ENCODE measurements around the gene ENTREP1.

DNA sequence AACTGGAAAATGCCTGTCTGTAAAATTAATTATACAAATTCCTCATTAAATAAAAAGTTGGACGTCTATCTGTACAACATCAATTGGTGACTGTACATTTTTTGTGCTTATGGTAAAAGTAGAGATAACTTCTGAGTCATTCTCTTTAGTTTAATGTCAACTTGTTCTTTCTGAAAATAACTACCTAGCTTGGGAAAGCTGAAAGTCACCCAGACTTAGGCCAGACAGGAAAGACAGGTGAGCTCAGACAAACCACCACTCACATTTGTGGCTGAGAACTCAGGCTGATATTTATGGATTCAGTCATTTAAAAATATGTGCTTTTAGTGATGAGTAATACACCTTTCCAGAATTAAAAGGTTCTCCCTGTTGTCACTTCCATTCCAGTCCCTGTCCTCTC is 31.9 kb upstream of the ENTREP1 start:
- TF ChIP-seq ARNTL (CRISPR knock-in tag; IDR thresholded peaks at IDR 0.05; ENCODE audit: borderline replicate concordance, low read depth) (no peak), ZFP3 (CRISPR knock-in tag; IDR thresholded peaks at IDR 0.05) (no peak), ZNF565 (CRISPR knock-in tag; conservative IDR thresholded peaks at IDR 0.05; ENCODE audit: low read depth) (no peak), POU6F1 (CRISPR knock-in tag; IDR thresholded peaks at IDR 0.05; ENCODE audit: borderline replicate concordance, low read depth) (no peak)
- TF ChIP-seq, protein P1, sequence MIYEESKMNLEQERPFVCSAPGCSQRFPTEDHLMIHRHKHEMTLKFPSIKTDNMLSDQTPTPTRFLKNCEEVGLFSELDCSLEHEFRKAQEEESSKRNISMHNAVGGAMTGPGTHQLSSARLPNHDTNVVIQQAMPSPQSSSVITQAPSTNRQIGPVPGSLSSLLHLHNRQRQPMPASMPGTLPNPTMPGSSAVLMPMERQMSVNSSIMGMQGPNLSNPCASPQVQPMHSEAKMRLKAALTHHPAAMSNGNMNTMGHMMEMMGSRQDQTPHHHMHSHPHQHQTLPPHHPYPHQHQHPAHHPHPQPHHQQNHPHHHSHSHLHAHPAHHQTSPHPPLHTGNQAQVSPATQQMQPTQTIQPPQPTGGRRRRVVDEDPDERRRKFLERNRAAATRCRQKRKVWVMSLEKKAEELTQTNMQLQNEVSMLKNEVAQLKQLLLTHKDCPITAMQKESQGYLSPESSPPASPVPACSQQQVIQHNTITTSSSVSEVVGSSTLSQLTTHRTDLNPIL (CRISPR knock-in tag; IDR thresholded peaks at IDR 0.05; ENCODE audit: low read depth): no peak
